SU-DHL-6 (cell line): ENCODE measurements around the gene RPTOR.

ENCODE experiments used
- H2AFZ ChIP-seq: fragments of 200-600 bp; sonication (generic); 2 replicates; pipeline ENCODE4 v1.6.1; 2014; ENCODE audit warnings: low read depth, mild to moderate bottlenecking, moderate library complexity, mixed read lengths, antibody characterized with exemption, low read length; ENCODE audit not compliant: severe bottlenecking
- H3F3A ChIP-seq: fragments of 200-600 bp; shearing (Covaris generic); 2 replicates; pipeline ENCODE4 v1.6.0; 2016; ENCODE audit warnings: antibody characterized with exemption, mild to moderate bottlenecking; ENCODE audit not compliant: insufficient read depth
- H3K27ac ChIP-seq: fragments of 200-600 bp; sonication (generic); 2 replicates; pipeline ENCODE4 v1.5.1; 2016; ENCODE audit warnings: low read depth, mild to moderate bottlenecking, low read length, moderate library complexity, mixed read lengths
- H3K27me3 ChIP-seq: fragments of 200-600 bp; sonication (generic), shearing (Covaris generic); 2 replicates; pipeline ENCODE4 v1.6.0; 2014; ENCODE audit warnings: mild to moderate bottlenecking, low read length
- H3K36me3 ChIP-seq: fragments of 200-600 bp; sonication (generic); 2 replicates; pipeline ENCODE4 v1.6.1; 2014; ENCODE audit warnings: mild to moderate bottlenecking, low read length, mixed read lengths
- H3K4me2 ChIP-seq: fragments of 300-600, 200-600 bp; shearing (Covaris generic), sonication (generic); 2 replicates; pipeline ENCODE4 v1.6.0; 2014; ENCODE audit warnings: low read length, low read depth, mild to moderate bottlenecking; ENCODE audit not compliant: poor library complexity, severe bottlenecking
- H3K4me3 ChIP-seq: fragments of 200-600 bp; sonication (generic); 2 replicates; pipeline ENCODE4 v1.5.1; 2014; ENCODE audit warnings: antibody characterized with exemption, low read length, mild to moderate bottlenecking, mixed read lengths; ENCODE audit not compliant: insufficient read depth, poor library complexity, severe bottlenecking
- H3K79me2 ChIP-seq: fragments of 200-600 bp; sonication (generic); 2 replicates; pipeline ENCODE4 v1.6.1; 2014; ENCODE audit warnings: mild to moderate bottlenecking, low read length, moderate library complexity; ENCODE audit not compliant: insufficient read depth
- H3K9ac ChIP-seq: fragments of 200-600 bp; sonication (generic); 2 replicates; pipeline ENCODE4 v1.7.0; 2014; ENCODE audit warnings: mild to moderate bottlenecking, low read length
- H3K9me2 ChIP-seq: fragments of 200-600 bp; sonication (generic); replicated peaks from 2 replicates; pipeline ENCODE4 v1.6.1; 2014; ENCODE audit warnings: low read length; ENCODE audit not compliant: insufficient read depth
- H3K9me3 ChIP-seq: fragments of 200-600 bp; sonication (generic); 2 replicates; pipeline ENCODE4 v1.6.1; 2014; ENCODE audit warnings: low read length, mixed read lengths; ENCODE audit not compliant: insufficient read depth
- H4K20me1 ChIP-seq: fragments of 200-600 bp; sonication (generic); 2 replicates; pipeline ENCODE4 v1.6.1; 2014; ENCODE audit warnings: low read depth, mild to moderate bottlenecking, antibody characterized with exemption, low read length, moderate library complexity, mixed read lengths
- EZH2phosphoT487 ChIP-seq: fragments of 200-600 bp; sonication (generic), shearing (Covaris generic); conservative IDR thresholded peaks from 2 replicates; pipeline ENCODE4 v1.6.1; 2018; ENCODE audit warnings: mild to moderate bottlenecking, antibody characterized with exemption, low read length, moderate library complexity, mixed read lengths
- TF ChIP-seq, protein P1 (sequence below): fragments of 200-600 bp; sonication (generic); IDR thresholded peaks from one replicate; pipeline ENCODE4 v1.5.1; 2017; ENCODE audit warnings: antibody characterized with exemption, mild to moderate bottlenecking, low read length, moderate library complexity; ENCODE audit not compliant: insufficient read depth, poor library complexity, severe bottlenecking

RPTOR gene

DNA sequence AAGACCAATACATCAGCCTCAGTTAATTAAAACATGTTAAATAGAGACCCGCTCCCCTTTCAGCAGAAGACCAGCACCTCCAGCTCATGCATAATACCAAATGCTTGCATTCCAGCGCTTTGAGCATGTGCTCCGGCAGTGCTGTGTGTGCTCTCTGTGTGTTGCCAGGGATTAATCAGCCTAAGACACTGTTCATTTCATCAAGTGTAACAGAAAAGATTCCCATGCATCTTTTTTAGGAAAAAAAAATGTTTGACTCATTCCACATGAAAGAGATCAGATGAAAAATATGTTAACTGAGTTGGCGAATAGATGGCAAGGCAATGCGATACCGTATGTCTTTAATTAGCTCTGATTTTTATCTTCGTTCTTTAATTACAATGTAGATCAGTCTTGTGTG lies 187.6 kb downstream of the RPTOR start:
- no peaks in the 10 kb centered on the region for H4K20me1 ChIP-seq
- no peaks in the 10 kb centered on the region for H3K9me3 ChIP-seq
- no peak for TF ChIP-seq EZH2phosphoT487
- TF ChIP-seq, protein P1, sequence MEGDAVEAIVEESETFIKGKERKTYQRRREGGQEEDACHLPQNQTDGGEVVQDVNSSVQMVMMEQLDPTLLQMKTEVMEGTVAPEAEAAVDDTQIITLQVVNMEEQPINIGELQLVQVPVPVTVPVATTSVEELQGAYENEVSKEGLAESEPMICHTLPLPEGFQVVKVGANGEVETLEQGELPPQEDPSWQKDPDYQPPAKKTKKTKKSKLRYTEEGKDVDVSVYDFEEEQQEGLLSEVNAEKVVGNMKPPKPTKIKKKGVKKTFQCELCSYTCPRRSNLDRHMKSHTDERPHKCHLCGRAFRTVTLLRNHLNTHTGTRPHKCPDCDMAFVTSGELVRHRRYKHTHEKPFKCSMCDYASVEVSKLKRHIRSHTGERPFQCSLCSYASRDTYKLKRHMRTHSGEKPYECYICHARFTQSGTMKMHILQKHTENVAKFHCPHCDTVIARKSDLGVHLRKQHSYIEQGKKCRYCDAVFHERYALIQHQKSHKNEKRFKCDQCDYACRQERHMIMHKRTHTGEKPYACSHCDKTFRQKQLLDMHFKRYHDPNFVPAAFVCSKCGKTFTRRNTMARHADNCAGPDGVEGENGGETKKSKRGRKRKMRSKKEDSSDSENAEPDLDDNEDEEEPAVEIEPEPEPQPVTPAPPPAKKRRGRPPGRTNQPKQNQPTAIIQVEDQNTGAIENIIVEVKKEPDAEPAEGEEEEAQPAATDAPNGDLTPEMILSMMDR, result no peak
- H3K4me2 ChIP-seq, result no peak overlapping the region
- H3K4me3 ChIP-seq, result no peak overlapping the region
- H3K9ac ChIP-seq, result no peak overlapping the region
- H3K9me2 ChIP-seq, result no peaks in the 10 kb centered on the region
- H3F3A ChIP-seq, result peaks cover 10% of the 10 kb centered on the region
- no peak overlapping the region for H3K27ac ChIP-seq
- no peaks in the 10 kb centered on the region for H3K27me3 ChIP-seq
- no peak overlapping the region for H2AFZ ChIP-seq
- H3K36me3 ChIP-seq, result no peaks in the 10 kb centered on the region; the same call in 1 of the 2 replicates
- H3K79me2 ChIP-seq, result no peaks in the 10 kb centered on the region

DNA sequence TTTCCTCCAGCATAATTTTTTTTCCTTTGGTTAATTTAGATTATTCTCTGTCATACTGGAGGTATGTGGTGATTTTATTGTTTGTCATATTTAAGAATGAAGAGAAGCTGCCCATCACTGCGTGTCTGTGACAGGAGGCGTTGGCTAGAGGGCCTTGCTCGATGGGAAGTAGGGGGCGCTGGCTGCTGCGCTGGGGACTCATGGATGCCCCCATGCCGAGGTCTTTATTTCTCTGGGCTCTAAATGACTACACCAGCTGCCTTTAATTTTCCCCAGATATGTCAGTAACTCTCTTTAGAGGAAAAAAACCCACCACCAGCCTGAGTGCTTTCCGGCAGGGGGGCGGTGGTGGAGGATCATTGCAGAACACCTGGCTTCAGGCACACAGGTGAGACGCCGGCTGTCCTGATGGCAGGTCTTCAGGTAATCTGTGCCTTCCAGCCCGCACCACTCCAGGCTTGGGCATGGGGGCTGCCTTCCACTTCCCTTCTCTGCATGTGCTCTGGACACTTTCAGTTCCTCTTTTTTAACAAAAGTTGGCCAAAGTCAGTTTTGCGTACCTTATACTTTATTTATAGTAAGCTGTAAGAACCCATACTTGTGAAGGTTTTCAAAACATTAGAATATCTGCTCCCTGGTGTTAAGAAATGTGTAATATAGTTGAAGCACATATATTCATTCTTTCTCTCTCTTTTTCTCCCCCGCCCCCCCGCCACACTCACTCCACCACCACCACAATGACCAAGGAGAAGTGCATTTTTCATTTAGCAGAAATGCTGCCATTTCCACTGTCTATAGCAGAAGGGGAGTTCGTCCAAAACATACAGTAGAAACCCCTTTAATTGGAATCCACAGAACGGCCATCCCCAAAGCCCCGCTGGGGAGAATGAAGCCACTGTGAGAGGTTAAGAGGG lies 192.7 kb downstream of the RPTOR start:
- Histone ChIP-seq H3K4me2 (peak overlapping the region; percentile 77), H3K9me2 (no peaks in the 10 kb centered on the region), H3F3A (peaks cover 24% of the 10 kb centered on the region), H3K27me3 (no peaks in the 10 kb centered on the region), H3K36me3 (peaks cover 5% of the 10 kb centered on the region; the same call in 1 of the 2 replicates), H3K79me2 (no peaks in the 10 kb centered on the region), H4K20me1 (no peaks in the 10 kb centered on the region), H3K4me3 (peak overlapping the region; percentile 37), H3K27ac (peak overlapping the region; percentile 97), H2AFZ (no peak overlapping the region), H3K9me3 (no peaks in the 10 kb centered on the region), H3K9ac (peak overlapping the region; percentile 59)
- TF ChIP-seq, protein P1, result peak; percentile 61
- no peak for TF ChIP-seq EZH2phosphoT487

DNA sequence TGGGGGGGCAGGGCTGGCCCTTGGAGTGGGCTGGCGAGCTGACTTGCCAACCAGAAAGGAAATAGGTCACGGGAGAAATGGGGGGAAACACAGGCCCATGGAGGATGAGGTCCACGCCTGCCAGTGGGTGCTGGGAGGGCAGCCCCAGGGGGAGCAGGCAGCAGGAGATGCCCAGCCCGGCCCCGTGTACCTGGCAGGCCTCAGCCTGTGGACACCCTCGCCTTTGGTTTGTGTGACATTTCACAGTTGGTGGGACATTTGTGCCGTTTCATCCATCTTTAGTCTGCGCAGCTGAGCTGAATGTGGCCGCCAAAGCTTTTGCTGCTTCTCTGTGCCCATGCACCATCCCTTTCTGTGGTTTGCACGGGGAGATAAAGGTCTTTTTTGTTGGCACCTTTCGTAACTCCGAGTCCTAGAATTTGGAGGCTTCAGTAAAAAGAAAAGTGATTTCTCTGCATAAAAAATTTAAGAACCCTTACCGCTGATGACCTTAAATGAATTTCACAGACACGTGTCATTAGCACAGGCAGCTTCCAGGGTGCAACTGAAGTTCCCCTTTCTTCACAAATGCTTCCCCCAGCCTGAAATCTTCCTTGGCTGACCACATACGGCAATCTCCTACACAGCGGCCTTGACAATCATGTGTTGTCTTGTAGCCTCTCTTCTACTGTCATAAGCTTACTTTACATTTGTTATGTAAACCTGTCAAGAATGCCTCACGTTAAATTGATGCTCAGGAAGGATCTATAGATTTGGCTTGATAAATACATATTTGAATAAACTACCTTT lies 193.6 kb downstream of the RPTOR start:
- H3K4me3 ChIP-seq, result peak overlapping the region; percentile 37
- peak overlapping the region; percentile 65 for H2AFZ ChIP-seq
- no peaks in the 10 kb centered on the region for H4K20me1 ChIP-seq
- H3K36me3 ChIP-seq, result peaks cover 5% of the 10 kb centered on the region; the same call in 1 of the 2 replicates
- H3K4me2 ChIP-seq, result peak overlapping the region; percentile 77
- no peaks in the 10 kb centered on the region for H3K79me2 ChIP-seq
- peak overlapping the region; percentile 59 for H3K9ac ChIP-seq
- no peaks in the 10 kb centered on the region for H3K9me2 ChIP-seq
- peak overlapping the region; percentile 97 for H3K27ac ChIP-seq
- TF ChIP-seq, protein P1, result no peak
- TF ChIP-seq EZH2phosphoT487, result no peak
- no peaks in the 10 kb centered on the region for H3K27me3 ChIP-seq
- H3F3A ChIP-seq, result peaks cover 24% of the 10 kb centered on the region
- H3K9me3 ChIP-seq, result no peaks in the 10 kb centered on the region
